GM19240 (cell line): ENCODE data around the gene SLC2A11.
A peak's percentile ranks its signal among the peaks of the same experiment; 100 is the strongest.
"Not testable (repeated sequence)": the region's sequence is repeated elsewhere in the genome, so short reads cannot be mapped to it uniquely, and the experiment has no call there.

Experiments used
- DNase-seq: peaks from one replicate; pipeline ENCODE4 v3.0.0; 2011; ENCODE audit warnings: low spot score; ENCODE audit not compliant: insufficient read length

Gene SLC2A11

DNA sequence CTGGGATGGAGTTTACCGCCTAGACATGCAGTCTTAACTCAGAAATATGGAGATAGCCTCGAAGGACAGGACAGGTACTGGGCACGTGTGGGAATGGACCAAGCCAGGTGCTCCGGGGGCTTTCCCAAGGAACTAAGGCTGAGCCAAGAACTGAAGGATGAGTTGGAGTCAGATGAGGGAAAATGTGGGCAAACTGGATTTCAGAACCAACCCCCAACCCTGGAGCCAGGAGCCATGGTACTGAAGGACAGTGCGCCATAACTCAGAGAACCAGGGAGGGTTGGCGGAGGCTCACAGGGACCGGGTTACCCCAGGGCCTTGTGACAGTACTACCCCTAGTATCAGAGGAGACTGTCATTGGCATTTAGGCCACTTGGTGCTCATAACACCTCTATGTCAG is 34.1 kb downstream of the SLC2A11 start:
- DNase-seq = no peak

DNA sequence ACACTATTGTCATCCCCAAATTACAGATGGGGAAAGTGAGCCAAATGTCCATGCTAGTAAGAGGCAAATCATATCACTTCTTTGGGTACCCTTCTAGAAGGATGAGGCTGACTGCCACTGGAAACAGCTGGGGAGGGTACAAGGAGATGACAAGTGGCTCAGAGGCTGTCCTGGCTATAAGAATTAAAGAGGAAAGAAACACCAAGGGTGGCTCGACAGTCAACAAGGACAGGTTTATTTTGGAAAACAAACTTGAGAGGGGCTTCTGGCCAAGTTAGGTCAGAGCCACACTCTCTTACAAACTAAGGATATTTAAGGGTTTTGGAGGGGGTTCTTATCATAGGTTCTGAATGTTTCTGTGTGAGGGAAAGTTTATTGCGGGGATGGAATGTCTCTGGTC is 34.5 kb downstream of the SLC2A11 start:
- DNase-seq = no peak

DNA sequence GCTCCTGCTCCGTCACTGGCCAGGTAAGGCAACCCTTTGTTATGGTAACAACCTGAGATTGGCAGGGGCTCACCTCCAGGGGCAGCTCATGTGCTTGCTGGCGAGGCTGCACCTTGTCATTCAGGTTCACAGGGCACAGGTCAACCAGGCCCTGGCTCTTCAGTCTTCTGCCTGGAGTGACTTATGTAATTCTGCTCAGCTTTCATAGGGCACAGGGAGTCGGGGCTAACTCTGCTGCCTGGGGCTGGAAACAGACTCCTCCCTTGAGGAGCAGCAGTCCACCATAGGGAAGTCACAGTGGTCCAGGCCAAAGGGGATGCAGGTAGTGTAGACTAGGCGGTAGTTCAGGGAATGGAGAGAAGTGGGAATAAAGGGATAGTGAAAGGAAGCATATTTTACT is 35.0 kb downstream of the SLC2A11 start:
- DNase-seq = no peak

DNA sequence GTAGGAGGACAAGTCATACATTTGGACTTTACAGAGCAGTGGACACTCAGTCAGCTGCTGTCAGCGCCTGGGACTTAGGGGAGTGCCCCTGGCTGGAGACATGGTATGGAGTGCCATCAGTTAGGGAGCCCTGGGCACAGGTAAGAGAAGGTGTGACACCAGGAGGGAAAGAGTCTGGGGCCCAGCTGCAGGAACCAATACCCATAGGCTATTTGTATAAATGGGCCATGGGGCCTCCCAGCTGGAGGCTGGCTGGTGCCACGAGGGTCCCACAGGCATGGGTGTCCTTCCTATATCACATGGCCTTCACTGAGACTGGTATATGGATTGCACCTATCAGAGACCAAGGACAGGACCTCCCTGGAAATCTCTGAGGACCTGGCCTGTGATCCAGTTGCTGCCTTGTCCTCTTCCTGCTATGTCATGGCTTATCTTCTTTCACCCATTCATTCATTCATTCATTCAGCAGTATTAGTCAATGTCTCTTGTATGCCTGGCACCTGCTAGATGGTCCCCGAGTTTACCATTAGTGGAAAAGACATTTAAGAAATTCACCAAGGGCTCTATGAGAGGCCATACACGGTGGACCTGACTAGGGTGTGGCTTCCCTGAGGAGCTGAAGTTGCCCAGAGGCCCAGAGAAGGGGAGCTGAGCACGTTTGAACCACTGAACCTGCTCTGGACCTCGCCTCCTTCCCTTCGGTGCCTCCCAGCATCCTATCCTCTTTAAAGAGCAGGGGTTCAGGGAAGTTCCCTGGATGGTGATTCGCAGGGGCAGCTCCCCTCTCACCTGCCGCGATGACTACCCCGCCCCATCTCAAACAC is 35.7 kb downstream of the SLC2A11 start:
- no peak for DNase-seq

DNA sequence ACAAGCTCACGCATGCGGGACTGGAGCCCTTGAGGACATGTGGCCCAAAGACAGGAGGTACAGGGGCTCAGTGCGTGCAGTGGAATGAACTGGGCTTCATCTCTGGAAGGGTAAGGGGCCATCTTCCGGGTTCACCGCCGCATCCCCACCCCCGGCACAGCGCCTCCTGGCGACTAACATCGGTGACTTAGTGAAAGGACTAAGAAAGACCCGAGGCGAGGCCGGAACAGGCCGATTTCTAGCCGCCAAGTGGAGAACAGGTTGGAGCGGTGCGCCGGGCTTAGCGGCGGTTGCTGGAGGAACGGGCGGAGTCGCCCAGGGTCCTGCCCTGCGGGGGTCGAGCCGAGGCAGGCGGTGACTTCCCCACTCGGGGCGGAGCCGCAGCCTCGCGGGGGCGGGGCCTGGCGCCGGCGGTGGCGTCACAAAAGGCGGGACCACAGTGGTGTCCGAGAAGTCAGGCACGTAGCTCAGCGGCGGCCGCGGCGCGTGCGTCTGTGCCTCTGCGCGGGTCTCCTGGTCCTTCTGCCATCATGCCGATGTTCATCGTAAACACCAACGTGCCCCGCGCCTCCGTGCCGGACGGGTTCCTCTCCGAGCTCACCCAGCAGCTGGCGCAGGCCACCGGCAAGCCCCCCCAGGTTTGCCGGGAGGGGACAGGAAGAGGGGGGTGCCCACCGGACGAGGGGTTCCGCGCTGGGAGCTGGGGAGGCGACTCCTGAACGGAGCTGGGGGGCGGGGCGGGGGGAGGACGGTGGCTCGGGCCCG is 36.5 kb downstream of the SLC2A11 start, which contains the start of gene MIF:
Gene MIF (plus strand): TSS at position 439 of the 765 bp plus-strand sequence. CDS start 92 bp downstream, at position 531.
- peak; percentile 95 for DNase-seq

DNA sequence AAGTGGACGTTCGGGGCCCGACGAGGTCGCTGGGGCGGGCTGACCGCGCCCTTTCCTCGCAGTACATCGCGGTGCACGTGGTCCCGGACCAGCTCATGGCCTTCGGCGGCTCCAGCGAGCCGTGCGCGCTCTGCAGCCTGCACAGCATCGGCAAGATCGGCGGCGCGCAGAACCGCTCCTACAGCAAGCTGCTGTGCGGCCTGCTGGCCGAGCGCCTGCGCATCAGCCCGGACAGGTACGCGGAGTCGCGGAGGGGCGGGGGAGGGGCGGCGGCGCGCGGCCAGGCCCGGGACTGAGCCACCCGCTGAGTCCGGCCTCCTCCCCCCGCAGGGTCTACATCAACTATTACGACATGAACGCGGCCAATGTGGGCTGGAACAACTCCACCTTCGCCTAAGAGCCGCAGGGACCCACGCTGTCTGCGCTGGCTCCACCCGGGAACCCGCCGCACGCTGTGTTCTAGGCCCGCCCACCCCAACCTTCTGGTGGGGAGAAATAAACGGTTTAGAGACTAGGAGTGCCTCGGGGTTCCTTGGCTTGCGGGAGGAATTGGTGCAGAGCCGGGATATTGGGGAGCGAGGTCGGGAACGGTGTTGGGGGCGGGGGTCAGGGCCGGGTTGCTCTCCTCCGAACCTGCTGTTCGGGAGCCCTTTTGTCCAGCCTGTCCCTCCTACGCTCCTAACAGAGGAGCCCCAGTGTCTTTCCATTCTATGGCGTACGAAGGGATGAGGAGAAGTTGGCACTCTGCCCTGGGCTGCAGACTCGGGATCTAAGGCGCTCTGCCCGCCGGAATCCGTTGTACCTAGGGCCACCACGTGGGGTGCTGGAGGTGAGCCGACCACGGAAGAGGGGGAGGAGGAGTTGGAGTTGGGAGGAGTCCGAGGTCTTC is 37.3 kb downstream of the SLC2A11 start:
- DNase-seq = peak; percentile 70

DNA sequence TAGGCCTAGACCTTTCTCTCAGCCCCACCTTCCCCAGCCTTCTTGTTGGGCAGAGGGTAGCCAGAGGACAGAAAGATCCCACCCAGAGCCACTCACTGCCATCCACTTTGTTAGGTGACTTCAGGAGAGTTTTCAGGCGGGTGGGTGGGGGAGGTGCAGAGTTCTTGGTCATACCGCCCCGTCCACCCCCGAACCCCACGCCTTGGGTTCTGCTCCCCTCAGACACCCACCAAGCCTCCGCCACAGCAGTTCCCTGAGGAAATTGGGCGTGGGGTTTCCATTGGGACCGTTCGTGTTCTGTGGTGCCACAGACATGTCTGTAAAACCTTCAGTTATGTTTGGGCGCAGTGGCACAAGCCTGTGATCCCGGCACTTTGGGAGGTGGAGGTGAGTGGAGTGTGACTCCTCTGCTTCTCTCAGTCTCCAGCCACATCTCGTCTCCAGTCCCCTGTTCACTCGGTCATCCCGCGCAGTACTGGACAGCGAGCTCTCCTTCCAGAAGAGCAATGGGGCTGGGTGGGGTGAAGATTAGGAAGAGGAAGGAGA is 38.0 kb downstream of the SLC2A11 start:
- DNase-seq = no peak

DNA sequence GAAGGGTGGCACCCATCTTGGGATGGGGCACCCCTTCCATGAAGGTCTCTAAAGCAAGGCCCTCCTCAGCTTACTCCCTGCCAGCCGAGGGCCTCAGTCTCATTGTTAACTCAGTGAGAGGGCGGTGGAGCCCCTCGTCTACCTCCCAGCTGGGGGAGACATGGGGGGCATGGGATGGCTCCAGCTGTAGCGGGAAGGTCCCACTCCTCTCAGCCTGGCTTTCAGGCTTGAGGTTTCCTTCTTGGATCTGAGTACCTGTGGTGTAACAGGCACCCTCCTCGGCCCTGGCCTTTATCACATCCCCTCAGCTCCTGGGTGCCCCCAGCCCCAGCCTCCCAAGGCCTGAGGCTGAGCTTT is 38.5 kb downstream of the SLC2A11 start:
- DNase-seq = no peak

DNA sequence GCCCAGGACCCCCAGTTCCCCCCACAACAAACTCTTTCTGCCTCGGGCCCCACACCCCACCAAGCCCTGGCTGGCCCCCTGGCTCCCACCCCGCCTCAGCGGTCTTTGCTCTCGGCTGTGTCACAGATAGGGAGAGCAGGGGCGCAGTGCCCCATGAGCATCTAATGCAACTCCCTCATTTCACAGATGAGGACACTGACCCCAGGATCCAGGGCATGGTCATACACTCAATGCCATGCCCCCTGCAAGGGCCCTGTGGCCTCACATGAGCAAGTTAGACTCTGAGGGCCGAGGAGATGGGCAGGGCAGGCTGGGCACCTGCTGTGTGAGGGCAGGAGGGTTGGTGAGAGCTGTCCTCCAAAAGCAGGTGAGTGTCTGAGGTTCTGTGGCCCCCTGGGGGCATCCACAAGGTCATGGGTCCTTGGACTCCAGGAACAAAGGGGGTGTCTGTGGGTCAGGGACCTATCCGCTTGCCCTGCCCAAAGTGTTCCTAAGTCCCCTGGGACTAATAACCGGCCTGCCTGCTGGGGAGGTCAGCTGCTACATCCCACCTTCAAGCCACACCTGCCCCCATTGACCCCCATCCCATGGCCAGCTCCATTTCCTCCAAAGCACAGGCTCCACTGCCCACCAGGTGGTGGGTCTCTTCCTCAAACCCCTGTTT is 39.0 kb downstream of the SLC2A11 start:
- DNase-seq = no peak

DNA sequence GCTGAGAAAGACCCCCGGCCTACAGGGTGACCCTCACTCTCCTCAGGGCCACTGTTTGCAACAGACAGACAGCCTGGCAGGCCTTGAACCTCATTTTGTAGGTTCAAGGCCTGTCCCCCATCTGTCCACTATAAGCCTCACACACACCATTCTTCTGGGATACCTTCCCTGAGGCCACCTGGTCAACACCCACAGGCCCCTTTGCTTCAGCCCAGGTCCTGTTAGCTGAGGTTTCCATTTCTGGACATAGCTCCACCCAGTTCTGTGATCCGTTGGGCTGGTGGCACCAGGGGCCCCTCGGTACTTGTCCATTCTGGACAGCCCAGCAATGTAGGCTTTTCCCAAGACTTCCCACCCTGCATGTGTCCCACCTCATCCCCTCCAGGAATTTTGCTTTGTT is 39.6 kb downstream of the SLC2A11 start:
- DNase-seq = no peak

DNA sequence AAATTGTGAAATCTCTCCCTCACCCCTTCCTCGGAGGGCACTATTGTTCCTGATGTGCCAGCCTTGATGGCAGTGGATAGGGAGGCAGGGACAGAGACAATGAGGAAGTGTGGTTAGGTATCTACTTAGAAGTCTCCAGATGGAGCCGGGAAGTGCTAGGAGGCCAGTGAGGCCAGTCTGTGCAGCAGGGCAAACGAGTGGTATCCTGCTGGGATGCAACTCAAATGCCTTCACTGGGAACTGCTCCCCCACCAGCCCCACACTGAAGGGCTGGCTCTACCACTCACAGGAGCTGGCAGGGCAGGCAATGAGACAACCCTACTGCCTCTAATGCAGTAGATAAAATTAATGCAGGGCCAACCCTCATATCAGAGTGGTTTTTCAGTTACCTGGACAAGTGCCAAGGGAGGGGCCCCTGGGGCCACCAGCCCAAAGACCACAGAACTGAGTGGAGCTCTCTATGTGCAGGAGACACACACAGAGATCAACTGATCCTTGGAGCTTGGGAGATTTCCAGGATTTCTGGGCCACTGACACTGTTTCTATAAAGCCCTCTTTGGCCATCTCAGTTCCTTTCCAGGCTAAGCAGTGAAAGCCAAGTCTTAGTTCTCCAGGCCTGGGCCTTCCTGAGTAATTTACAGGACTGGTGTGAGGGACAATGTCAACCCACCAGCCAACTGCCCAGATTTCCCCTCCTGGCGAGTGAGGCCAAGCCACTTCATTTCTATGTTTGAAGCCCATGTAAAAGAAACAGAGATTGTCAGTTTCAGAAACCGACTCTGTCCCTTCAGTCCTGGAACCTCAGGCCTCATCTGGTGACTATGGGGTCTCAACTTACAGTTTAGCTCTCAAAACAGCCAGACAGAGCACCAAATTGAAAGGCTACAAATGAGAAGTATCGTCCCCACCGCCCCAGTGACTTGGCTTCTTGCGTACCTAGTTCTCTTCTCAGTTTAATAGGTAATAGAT is 40.6 kb downstream of the SLC2A11 start:
- no peak for DNase-seq

DNA sequence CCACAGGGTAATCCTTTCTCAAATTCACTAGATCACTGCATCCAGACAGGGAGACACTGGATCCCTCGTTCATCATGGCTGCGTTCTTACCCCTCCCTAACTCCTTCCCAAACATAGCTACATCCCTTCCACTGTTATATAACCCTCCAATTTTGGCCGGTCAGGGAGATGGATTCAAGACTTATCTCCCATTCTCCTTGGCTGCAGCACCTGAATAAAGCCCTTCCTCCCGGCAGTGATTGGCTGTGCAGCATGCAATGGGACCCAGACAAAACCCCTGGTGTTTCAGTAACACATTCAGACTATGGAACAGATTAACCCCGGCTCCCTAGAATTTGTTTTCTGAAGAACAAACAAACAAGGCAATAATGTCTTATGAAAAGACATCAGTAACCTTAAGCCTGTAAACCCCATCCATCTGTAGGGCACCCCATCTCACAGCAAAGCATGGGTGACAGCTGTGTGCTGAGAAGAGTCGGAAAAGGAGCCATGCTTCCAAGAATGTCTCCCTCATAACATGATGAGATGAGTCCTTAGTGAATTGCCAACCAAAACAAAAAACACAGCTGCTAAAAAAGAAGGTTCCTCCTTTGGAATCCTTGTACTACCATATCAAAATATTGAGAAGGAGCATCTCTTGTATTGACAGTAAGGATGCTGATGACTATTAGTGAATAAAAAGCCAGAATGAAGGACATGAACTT is 41.5 kb downstream of the SLC2A11 start:
- no peak for DNase-seq

DNA sequence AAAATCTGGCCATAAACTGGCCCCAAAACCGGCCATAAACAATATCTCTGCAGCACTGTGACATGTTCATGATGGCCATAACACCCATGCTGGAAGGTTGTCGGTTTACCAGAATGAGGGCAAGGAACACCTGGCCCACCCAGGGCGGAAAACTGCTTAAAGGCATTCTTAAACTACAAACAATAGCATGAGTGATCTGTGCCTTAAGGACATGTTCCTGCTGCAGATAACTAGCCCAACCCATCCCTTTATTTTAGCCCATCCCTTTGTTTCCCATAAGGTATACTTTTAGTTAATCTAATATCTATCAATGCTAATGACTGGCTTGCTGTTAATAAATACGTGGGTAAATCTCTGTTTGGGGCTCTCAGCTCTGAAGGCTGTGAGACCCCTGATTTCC is 42.6 kb downstream of the SLC2A11 start:
- not testable (repeated sequence) for DNase-seq

DNA sequence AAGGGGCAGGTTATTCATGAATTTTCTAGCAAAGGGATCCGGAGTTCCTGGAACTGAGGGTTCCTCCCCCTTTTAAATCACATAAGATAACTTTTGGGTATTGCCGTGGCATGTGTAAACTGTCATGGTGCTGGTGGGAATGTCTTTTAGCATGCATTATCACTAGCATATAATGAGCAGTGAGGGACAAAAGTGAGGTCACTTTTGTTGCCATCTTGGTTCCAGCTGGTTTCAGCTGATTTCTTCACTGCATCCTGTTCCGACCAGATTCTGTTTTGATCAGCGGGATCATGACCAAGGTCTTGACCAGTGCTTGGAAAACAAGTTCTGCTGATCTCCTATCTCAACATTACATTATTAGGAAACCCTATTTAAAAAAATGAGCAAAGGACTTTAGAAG is 43.9 kb downstream of the SLC2A11 start:
- DNase-seq = no peak

DNA sequence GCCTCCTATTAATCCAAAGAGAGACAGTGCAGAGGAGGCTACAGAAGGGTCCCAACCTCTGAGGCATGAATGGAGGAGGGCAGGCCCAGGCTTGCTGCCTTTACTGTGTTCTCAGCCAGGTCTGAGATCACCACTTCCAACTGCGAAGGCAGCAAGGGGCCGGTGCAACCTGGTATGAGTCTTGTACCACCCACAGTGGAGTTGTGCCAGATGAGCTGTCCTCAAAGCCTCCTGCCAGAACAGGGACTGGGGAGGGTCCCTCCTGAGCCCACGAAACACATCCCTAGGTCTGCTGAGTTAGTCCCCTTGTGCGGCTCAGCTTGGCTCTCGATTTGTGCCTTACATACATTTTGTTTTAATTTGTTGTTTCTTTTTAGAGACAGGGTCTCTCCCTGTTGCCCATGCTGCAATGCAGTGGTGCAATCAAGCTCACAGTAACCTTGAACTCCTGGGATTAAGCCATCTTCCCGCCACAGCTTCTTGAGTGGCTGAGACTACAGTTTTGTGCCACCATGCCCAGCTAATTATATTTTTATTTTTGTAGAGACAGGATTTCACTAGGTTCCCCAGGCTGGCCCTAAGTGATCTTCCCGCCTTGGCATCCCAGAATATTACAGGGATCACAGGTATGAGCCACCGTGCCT is 45.8 kb downstream of the SLC2A11 start:
- DNase-seq = no peak

DNA sequence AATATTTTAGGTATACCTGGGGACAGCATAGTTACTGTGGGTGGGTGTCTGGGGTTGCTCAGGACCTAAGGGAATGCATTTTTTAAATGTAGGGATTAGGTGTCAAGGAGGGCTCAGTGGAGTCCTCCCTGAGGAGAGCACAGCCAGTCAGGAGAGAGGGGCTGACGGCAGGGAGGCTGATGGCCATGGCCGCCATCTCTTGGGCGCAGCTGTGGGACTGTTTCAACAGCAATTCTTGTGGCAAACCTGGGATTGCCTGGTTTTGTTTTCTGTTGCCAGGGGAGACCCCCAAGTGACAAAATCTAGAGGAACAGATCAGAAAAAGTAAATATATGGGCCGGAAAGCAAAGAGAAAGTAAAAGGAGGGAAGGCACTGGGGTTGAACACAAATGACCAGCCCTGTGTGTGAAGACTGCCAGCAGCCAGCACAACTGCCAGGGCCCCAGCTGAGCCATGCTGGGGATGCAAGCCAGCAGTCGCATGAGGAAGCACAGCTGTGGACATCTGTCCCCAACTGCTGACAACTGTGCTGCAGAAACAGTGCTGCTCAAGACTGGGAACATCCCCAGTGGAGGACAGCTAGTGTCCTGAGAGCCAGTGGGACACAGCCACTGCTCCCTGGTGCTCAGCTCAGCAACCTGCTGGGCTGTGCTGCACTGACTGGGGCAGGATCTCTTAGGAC is 47.0 kb downstream of the SLC2A11 start:
- no peak for DNase-seq

DNA sequence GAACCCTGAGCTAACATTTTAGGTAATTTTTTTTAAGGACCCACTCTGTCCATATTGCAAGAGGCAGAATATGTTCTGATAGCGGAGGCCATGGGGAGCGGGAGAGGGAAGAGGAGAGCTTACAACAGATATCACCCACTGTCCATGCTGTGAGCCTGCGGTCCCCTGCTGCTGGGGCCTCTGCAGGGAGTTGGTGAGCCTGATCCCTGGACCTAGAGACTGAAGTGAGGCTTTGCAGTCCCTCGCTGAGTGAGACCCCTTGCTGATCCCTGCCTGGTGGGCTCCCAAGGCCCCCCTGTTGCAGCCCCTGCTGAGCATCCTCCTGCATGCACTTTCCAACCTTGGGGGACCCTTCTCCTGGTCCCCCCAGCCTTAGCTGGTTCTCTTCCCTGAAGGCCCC is 49.0 kb downstream of the SLC2A11 start:
- DNase-seq = no peak

DNA sequence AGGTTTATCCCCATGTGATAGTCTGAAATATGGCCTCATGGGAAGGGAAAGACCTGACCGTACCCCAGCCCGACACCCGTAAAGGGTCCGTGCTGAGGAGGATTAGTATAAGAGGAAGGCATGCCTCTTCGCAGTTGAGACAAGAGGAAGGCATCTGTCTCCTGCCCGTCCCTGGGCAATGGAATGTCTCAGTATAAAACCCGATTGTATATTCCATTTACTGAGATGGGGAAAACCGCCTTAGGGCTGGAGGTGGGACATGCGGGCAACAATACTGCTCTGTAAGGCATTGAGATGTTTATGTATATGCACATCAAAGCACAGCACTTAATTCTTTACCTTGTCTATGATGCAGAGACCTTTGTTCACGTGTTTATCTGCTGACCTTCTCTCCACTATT is 49.7 kb downstream of the SLC2A11 start:
- DNase-seq = not testable (repeated sequence)
